ENCODE results near the gene MYRF. TPM values are rescaled to one million over a fixed set of nuclear protein-coding genes. Genes with fewer than 3 reads are reported as not detected.

The MYRF gene
- total and polyA plus RNA-seq, 2 of the 4 experiments (the other 2 are of a cell fraction), result 1.6 to 10.7 TPM

- peaks cover 6% of the 10 kb centered on the region; the same call in 1 of the 2 replicates for H4K20me1 ChIP-seq (ENCODE audit: insufficient read depth, low read length)
- 64% methylated on average over 6 of the region's 13 CpGs; no CpG with 5 or more reads in 1 of the 2 experiments for WGBS, 2 experiments (ENCODE audit: extremely low coverage in 2 of 2, insufficient read length in 1 of 2)
These were observed 31.5 kb downstream of the MYRF start for GRCh38 chr11:61783717-61784505.

More at GRCh38 chr11:61783717-61784505, 31.5 kb downstream of the MYRF start:
- peak; percentile 71 for DNase-seq
- H3K56ac ChIP-seq (ENCODE audit: extremely low read depth, insufficient read depth, low read length), result no peak overlapping the region
- no peaks in the 10 kb centered on the region for H3K27me3 ChIP-seq (ENCODE audit: control insufficient read depth, insufficient read depth, low read length)
- H3K23ac ChIP-seq (ENCODE audit: low read depth, low read length), result no peak overlapping the region
- no peak overlapping the region for H3K18ac ChIP-seq (ENCODE audit: low read depth, low read length)
- H3K36me3 ChIP-seq (ENCODE audit: control insufficient read depth, insufficient read depth, low read length), result peaks cover 49% of the 10 kb centered on the region
- ChIA-PET POLR2A (ENCODE audit: unreplicated experiment) (no interaction called here), CTCF (interaction anchor here (0.6 kb wide), 1 partner anchor 148 kb away, joined by 6 read pairs; no protein-coding TSS in a partner anchor)
- H2AK9ac ChIP-seq (replicated peaks; ENCODE audit: low read depth, low read length, poor library complexity), result no peak overlapping the region
- H4K8ac ChIP-seq (ENCODE audit: low read depth in 2 of 2, low read length in 2 of 2), result no peak overlapping the region
- H3K4me3 ChIP-seq (ENCODE audit: insufficient read depth, low read depth, low read length), result no peak overlapping the region
- intact Hi-C loops (cut with micrococcal nuclease), result no loop called here
- H3K4me1 ChIP-seq (ENCODE audit: control insufficient read depth, insufficient read depth, low read length), result peaks cover 3% of the 10 kb centered on the region; the same call in 1 of the 2 replicates
- H2AFZ ChIP-seq (replicated peaks; ENCODE audit: low read length, poor library complexity), result no peak overlapping the region
- H3K79me1 ChIP-seq (ENCODE audit: low read depth in 1 of 2, low read length in 2 of 2), result peaks cover 2 to 11% of the 10 kb centered on the region in 2 experiments; a peak in 1 of 4 replicates
- dilution Hi-C loops (cut with HindIII; ENCODE audit: low sequenced_read_pairs, unreplicated experiment), result no loop called here
- in situ Hi-C loops (cut with MboI; ENCODE audit: low sequenced_read_pairs), result no loop called here
- no peak overlapping the region for H3K27ac ChIP-seq (ENCODE audit: insufficient read depth, low read length)
- H3K4me2 ChIP-seq (ENCODE audit: low read depth, low read length), result no peak overlapping the region
- H3K4ac ChIP-seq (ENCODE audit: low read depth, low read length), result no peak overlapping the region
- no peak overlapping the region for H2BK15ac ChIP-seq (ENCODE audit: low read depth, low read length)
- no peak overlapping the region for H2BK120ac ChIP-seq (ENCODE audit: low read depth, low read length)
- H4K91ac ChIP-seq (ENCODE audit: insufficient read depth, low read depth, low read length), result peak overlapping the region; percentile 6; the same call in 1 of the 2 replicates
- TF ChIP-seq USF2 (IDR thresholded peaks at IDR 0.05; ENCODE audit: low read depth, low read length), result 0 out of 2 replicates have a peak, but pooled peaks have one; percentile 7
- TF ChIP-seq MXI1 (IDR thresholded peaks at IDR 0.05; ENCODE audit: borderline replicate concordance, low read depth, low read length), result no peak
- no peaks in the 10 kb centered on the region for H3K9me3 ChIP-seq (ENCODE audit: control insufficient read depth, insufficient read depth, low read length)
- no peaks in the 10 kb centered on the region; the same call in 1 of the 2 replicates for H3K9me1 ChIP-seq (ENCODE audit: insufficient read depth, low read length)
- H3K14ac ChIP-seq (replicated peaks; ENCODE audit: low read depth, low read length), result no peak overlapping the region
- H2AK5ac ChIP-seq (ENCODE audit: low read depth, low read length), result no peak overlapping the region; the same call in 1 of the 2 replicates
- ATAC-seq (ENCODE audit: low read depth), result peak; percentile 51
- no peak overlapping the region for H4K5ac ChIP-seq (ENCODE audit: low read depth, low read length)
- no TSS peak for BruUV-seq (replicated peaks)
- H2BK5ac ChIP-seq (ENCODE audit: low read depth, low read length, poor library complexity, severe bottlenecking), result no peak overlapping the region
- H3K9ac ChIP-seq (ENCODE audit: low read depth, low read length), result no peak overlapping the region
- no peak overlapping the region for H2BK20ac ChIP-seq (ENCODE audit: low read depth, low read length)
